ENCODE measurements around the gene HMSD.
"Not testable (repeated sequence)": the region's sequence is repeated elsewhere in the genome, so short reads cannot be mapped to it uniquely, and the experiment has no call there.

Gene HMSD

GRCh38 chr18:63936156-63936931 is 12.8 kb upstream of the HMSD start:
- Histone ChIP-seq H3K4me2 (ENCODE audit: low read length) (peak overlapping the region; percentile 87), H3K36me3 (ENCODE audit: control insufficient read depth, insufficient read depth, low read length) (no peaks in the 10 kb centered on the region), H2AFZ (peak overlapping the region; percentile 87), H3K27ac (no peak overlapping the region), H3K9me3 (ENCODE audit: control insufficient read depth, low read length) (no peaks in the 10 kb centered on the region), H3K27me3 (ENCODE audit: control insufficient read depth, insufficient read depth, low read length) (no peaks in the 10 kb centered on the region), H3K9ac (no peak overlapping the region), H3K4me1 (no peaks in the 10 kb centered on the region), H3K4me3 (ENCODE audit: low read depth, low read length) (peak overlapping the region; percentile 50), H3K79me2 (no peaks in the 10 kb centered on the region)
- peak; percentile 81 for TF ChIP-seq CTCF (IDR thresholded peaks at IDR 0.05)

- H3K9me3 ChIP-seq (ENCODE audit: control insufficient read depth, low read length) = no peaks in the 10 kb centered on the region
- TF ChIP-seq CTCF (IDR thresholded peaks at IDR 0.05) = no peak
- H3K9ac ChIP-seq = no peak overlapping the region
Observed at GRCh38 chr18:63936932-63937393, 12.1 kb upstream of the HMSD start.

GRCh38 chr18:63940008-63940407 is 9.1 kb upstream of the HMSD start:
- no peaks in the 10 kb centered on the region for H3K79me2 ChIP-seq
- H3K27ac ChIP-seq = no peak overlapping the region
- no peak for TF ChIP-seq CTCF (IDR thresholded peaks at IDR 0.05)
- no peaks in the 10 kb centered on the region for H3K27me3 ChIP-seq (ENCODE audit: control insufficient read depth, insufficient read depth, low read length)
- H3K36me3 ChIP-seq (ENCODE audit: control insufficient read depth, insufficient read depth, low read length) = no peaks in the 10 kb centered on the region
- no peak overlapping the region for H3K4me3 ChIP-seq (ENCODE audit: low read depth, low read length)
- H3K4me1 ChIP-seq = no peaks in the 10 kb centered on the region
- H3K9me3 ChIP-seq (ENCODE audit: control insufficient read depth, low read length) = no peaks in the 10 kb centered on the region
- no peak overlapping the region for H2AFZ ChIP-seq
- no peak overlapping the region for H3K9ac ChIP-seq
- H3K4me2 ChIP-seq (ENCODE audit: low read length) = no peak overlapping the region

More at GRCh38 chr18:63936932-63937393, 12.1 kb upstream of the HMSD start:
- peak overlapping the region; percentile 87 for H2AFZ ChIP-seq
- no peaks in the 10 kb centered on the region for H3K79me2 ChIP-seq
- no peaks in the 10 kb centered on the region for H3K4me1 ChIP-seq
- H3K27ac ChIP-seq = no peak overlapping the region
- no peak overlapping the region for H3K4me3 ChIP-seq (ENCODE audit: low read depth, low read length)
- H3K27me3 ChIP-seq (ENCODE audit: control insufficient read depth, insufficient read depth, low read length) = no peaks in the 10 kb centered on the region
- H3K4me2 ChIP-seq (ENCODE audit: low read length) = peak overlapping the region; percentile 87
- no peaks in the 10 kb centered on the region for H3K36me3 ChIP-seq (ENCODE audit: control insufficient read depth, insufficient read depth, low read length)

- H3K79me2 ChIP-seq; H3K9ac ChIP-seq; H3K36me3 ChIP-seq (ENCODE audit: control insufficient read depth, insufficient read depth, low read length); H3K4me3 ChIP-seq (ENCODE audit: low read depth, low read length); H3K4me1 ChIP-seq; H3K27me3 ChIP-seq (ENCODE audit: control insufficient read depth, insufficient read depth, low read length); H3K27ac ChIP-seq; H3K4me2 ChIP-seq (ENCODE audit: low read length); H3K9me3 ChIP-seq (ENCODE audit: control insufficient read depth, low read length); H2AFZ ChIP-seq: not testable (repeated sequence)
Observed at GRCh38 chr18:63940543-63941050, 8.5 kb upstream of the HMSD start.

GRCh38 chr18:63947051-63947790 is 1.9 kb upstream of the HMSD start:
- Histone ChIP-seq H3K9ac (no peak overlapping the region), H2AFZ (no peak overlapping the region), H3K79me2 (no peaks in the 10 kb centered on the region), H3K36me3 (ENCODE audit: control insufficient read depth, insufficient read depth, low read length) (no peaks in the 10 kb centered on the region), H3K4me2 (ENCODE audit: low read length) (no peak overlapping the region), H3K4me3 (ENCODE audit: low read depth, low read length) (no peak overlapping the region), H3K27ac (no peak overlapping the region), H3K9me3 (ENCODE audit: control insufficient read depth, low read length) (no peaks in the 10 kb centered on the region), H3K27me3 (ENCODE audit: control insufficient read depth, insufficient read depth, low read length) (no peaks in the 10 kb centered on the region), H3K4me1 (no peaks in the 10 kb centered on the region)
- no peak for TF ChIP-seq CTCF (IDR thresholded peaks at IDR 0.05)
